ENCODE data around the gene BACE1.
A peak's percentile ranks its signal among the peaks of the same experiment; 100 is the strongest.

Gene BACE1

GRCh38 chr11:117239295-117239694, 76.8 kb downstream of the BACE1 start:
- DNase-seq, result no peak
- TF ChIP-seq CTCF (IDR thresholded peaks at IDR 0.05; ENCODE audit: low read depth, low read length), result peak; percentile 9; the same call in 1 of the 2 replicates
- no peaks in the 10 kb centered on the region for H3K4me1 ChIP-seq
- no peak overlapping the region for H3K4me3 ChIP-seq (ENCODE audit: low read depth, low read length)
- H3K27me3 ChIP-seq, result no peaks in the 10 kb centered on the region
- peaks cover 17% of the 10 kb centered on the region for H3K36me3 ChIP-seq
- H3K9me3 ChIP-seq, result no peaks in the 10 kb centered on the region

GRCh38 chr11:117238221-117238620, 77.8 kb downstream of the BACE1 start:
- H3K4me3 ChIP-seq (ENCODE audit: low read depth, low read length), result no peak overlapping the region
- no peaks in the 10 kb centered on the region for H3K27me3 ChIP-seq
- H3K36me3 ChIP-seq, result peaks cover 14% of the 10 kb centered on the region
- no peak for TF ChIP-seq CTCF (IDR thresholded peaks at IDR 0.05; ENCODE audit: low read depth, low read length)
- H3K4me1 ChIP-seq, result no peaks in the 10 kb centered on the region
- DNase-seq, result no peak
- no peaks in the 10 kb centered on the region for H3K9me3 ChIP-seq

Measured in BE2C (cell line).